Jurkat, Clone E6-1 (cell line): ENCODE data around the gene VAV3.
A peak's percentile ranks its signal among the peaks of the same experiment; 100 is the strongest.
"Not testable (repeated sequence)": the region's sequence is repeated elsewhere in the genome, so short reads cannot be mapped to it uniquely, and the experiment has no call there.

Experiments
- DNase-seq: peaks from one replicate; pipeline ENCODE4 v3.0.0-alpha.2; 2011; ENCODE audit warnings: low read depth, low spot score
- H3K4me3 ChIP-seq: 2 replicates; pipeline ENCODE4 v1.5.1; 2011; ENCODE audit warnings: mild to moderate bottlenecking, low read length, control low read depth, moderate library complexity

Gene VAV3

DNA sequence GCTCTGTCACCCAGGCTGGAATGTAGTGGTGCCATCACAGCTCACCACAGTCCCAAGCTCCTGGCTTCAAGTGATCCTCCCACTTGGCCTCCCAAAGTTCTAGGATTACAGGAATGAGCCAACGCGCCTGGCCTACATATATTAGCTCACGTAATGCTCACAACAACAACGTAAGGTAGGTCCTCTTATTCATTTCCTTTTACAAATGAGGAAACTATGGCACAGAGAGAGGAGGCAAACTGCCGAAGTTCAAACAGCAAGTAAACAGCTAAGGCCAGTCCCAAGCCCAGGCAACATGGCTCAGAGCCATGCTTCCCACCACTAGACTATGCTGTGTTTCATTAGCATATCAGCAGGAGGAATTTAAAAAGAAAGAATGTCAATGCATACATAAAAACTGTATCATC lies 284.4 kb downstream of the VAV3 start:
- H3K4me3 ChIP-seq = no peak overlapping the region
- DNase-seq = no peak

DNA sequence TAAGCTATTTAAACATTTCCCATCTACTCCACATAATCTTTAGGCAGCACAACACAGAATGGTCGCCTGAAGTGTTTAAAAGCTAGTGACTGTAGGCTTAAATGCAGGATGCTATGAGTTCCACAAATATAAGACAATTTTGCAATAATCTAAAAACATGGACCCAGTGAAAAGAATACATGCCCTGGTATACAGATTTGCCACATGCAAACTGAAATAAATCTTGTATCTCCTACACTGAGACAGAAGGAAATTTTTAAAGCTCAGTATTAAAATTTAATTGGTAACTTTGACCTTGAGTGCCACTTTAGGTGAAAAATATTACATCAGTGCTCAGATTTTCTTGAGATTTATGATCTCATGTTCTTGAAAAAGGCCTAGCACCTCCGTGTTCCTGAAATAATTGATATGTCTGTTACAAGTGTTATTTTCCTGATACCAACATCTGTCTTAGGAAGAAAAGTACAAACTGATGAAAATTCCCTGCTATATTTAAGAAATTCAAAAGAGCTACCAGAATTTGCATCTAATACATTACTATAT lies 285.5 kb downstream of the VAV3 start:
- DNase-seq = no peak
- H3K4me3 ChIP-seq = no peak overlapping the region

DNA sequence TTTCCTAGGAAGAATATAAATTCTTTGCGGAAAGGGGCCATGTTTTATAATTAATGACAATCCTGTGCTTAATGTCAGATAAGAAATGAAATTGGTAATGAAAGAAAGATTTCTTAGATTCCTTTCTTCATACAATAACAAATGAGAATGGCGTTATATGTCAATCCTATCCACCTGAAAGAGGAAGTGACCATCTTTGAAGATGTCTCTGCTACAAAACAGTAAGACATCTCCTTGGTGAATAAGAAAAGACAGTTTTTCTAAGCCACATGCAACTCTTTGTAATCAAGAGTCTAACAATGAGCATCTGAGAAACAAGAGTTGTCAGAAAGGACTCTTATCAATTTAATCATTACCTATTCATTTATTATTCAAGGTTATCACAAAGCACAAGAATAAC lies 286.0 kb downstream of the VAV3 start:
- DNase-seq = no peak
- no peak overlapping the region for H3K4me3 ChIP-seq

DNA sequence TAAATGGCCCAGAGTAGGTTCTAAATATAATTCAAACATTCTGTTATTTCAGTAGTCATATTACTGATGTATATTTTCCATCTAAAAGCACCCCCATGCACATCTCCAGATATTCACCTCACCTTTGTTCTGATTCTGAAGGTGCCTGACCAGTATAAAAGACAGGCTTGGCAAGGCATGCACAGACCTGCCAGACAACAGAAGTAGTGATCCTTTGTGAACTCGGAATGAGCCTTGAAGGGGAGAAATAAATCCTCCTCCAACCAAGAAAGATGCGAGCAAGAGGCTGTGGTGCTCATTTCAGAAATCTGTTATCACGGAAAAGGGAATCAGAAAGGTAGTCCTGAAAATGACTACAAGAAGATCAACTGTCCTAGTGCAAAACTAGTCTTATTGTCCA lies 287.3 kb downstream of the VAV3 start:
- no peak for DNase-seq
- no peak overlapping the region for H3K4me3 ChIP-seq

DNA sequence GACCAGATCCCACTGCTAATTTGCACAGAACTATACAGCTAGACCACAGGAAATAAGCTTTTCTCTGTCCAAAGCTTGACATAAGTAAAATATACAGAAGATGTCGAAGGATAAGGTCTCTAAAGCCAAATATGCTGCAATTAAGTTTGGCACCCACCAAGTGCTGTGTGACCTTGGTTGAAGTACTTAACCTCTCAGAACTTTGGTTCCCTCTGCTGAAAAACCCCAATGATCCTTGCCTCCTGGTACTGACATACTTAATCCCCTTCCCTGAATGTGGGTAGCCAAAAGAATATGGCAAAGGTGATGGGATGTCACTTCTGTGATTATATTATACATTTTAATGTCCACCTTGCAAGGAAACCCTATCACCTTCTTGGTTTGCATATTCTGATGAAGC lies 290.5 kb downstream of the VAV3 start:
- DNase-seq = no peak
- H3K4me3 ChIP-seq = no peak overlapping the region

DNA sequence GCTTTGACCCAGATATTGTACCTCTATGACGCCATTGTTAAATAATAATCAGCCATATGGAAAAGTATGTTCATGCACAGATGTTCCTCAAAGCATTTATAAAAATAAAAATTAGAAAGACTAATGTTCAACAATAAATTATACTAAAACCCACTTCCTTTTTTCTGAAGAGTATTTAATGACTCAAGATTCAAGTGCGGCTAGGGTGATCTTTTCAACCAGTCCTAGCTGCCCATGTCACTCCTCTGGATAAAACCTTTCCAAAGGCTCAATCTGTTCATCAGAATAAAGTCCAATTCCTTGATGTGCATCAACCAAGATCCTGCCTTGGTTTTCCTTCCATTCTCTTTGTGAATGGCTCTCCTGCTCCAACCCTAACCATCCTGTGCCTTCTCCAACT lies 292.0 kb downstream of the VAV3 start:
- H3K4me3 ChIP-seq = no peak overlapping the region
- DNase-seq = no peak

DNA sequence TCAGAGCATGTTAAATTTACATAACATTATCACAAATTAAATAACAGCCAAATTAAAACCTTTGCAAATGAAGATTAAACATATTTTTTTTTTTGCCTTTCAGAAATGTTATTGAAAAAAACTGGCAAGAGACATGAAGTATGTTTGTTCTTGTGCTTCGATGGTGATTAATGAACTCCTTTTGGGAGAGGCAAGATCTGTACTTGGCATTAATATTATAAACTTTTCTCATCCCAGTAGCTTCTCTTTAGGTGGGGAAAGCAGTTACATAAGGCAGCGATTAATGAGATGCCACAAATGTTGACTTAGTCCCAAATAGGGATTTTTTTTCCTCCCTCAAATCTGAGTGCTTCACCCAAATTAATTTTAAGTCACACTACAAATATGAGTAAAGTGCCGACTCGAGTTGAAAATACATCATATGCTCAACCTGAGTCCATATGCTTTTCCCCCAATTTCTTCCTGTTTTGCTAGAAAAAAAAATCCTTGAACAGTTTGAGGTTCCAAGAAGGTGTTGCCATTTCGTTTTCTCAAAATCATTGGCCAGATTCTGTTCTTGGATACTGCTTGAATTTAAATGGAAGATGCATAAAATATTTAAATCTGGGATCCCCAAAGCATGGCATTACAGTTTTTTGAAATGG lies 294.5 kb downstream of the VAV3 start:
- DNase-seq = no peak
- no peak overlapping the region for H3K4me3 ChIP-seq

DNA sequence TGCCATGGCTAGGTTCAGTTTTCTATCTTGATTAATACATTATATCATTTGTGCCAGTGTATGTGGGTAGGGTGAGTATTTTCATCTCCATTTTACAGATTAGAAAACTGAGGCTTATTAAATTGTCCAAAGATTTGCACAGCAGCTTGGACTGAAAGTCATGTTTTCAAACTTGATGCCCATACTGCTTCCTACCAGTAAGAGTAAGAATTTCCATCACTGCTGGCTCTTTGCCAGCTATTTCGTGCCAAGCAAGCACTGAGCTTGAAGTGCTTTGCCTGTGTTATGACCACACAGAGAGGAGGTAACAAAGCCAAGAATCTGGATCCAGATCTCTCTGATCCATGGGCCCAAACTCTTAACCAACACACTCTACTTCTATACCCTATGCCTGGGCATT lies 295.0 kb downstream of the VAV3 start:
- H3K4me3 ChIP-seq = no peak overlapping the region
- DNase-seq = no peak

DNA sequence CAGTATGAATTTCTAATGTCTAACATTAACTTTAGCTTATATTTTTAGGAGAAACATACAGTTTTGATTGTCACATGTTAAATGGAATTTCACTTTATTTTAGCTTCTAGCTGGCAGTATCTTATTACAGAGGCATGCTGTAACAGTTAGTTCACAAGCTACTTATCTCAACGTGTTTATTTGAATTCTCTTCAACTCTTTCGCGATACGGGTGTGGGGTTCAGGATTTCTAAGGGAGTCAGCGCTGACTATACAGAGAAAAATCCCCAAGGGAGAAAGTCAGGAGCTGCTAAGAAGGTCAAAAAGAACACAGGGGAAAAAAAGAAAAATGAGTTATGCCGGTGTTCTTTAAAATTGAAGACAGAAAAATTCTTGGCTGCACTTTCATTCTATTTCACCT lies 296.2 kb downstream of the VAV3 start:
- no peak overlapping the region for H3K4me3 ChIP-seq
- DNase-seq = no peak

DNA sequence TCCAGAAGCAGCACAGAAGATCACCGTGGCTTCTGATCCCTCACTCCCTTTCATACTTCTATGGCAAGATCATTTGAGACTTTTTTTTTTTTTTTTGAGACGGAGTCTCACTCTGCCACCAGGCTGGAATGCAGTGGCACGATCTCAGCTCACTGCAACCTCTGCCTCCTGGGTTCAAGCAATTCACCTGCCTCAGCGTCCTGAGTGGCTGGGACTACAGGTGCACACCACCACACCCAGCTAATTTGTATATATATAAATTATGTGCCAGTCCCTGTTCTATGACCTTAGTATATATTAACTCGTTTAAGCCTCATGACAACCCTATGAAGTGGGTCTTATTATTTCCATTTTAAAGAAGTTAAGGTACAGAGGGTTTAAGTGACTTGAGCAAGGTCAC lies 298.5 kb downstream of the VAV3 start:
- no peak for DNase-seq
- H3K4me3 ChIP-seq = no peak overlapping the region

DNA sequence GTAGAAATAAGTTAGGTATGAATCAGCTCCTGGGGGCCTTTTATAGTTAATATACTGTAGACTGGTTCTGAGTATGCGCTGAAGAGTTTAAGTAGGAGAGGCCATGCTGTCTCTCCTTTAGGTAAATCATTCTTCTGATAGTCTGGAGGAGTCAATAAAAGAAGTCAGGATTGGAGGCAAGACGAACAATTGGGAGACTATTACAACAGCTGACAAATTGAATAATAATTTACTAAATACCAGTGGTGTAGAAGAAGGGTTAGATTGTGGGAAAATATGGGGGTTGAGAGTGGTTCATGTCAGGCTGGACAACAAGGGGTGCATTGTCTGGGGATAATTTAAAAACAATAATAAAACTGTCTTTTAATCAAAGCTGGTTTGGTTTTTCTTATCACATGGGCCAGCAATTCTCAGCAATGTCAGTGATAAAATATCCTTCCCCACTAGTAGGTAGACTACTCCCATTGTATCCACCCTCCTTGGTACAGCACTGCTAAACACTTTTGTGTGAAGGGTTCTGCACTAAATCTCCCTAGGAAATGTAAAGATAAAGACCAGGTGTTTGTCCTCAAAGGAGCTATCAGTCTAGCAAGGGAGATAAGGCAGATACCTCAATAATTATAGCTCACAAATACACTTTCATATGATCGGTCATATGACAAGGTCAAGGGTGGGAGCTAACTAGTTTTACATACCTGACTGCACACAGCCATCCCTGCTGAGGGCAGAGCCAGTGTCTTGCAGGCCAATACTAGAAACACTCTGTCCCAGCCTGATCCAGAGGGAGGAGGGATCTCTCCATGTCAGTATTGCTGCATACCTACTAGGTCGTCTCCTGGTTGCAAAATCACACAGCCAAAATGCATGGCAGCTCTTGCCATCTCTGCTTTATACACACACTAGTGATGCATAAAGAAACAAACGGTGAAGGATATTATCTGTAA lies 299.7 kb downstream of the VAV3 start:
- no peak for DNase-seq
- H3K4me3 ChIP-seq = no peak overlapping the region

DNA sequence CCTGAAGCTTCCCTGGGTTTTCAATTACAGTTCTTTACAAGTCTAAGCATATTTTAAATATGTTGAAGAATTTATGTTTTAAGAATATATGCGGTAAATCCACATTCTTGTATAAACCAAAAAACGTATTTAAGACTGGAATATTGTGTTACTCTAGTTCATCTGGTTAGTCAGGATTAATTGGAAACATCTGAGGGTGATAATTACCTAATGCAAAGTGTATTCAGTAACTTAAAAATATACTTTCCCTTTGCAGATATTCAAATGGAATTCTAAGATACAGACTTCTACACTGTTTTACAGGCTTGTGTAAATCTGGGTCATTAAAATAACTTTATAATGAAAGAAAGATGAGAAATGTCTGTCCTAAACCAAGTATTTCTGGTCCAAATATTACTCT lies 302.0 kb downstream of the VAV3 start:
- no peak overlapping the region for H3K4me3 ChIP-seq

DNA sequence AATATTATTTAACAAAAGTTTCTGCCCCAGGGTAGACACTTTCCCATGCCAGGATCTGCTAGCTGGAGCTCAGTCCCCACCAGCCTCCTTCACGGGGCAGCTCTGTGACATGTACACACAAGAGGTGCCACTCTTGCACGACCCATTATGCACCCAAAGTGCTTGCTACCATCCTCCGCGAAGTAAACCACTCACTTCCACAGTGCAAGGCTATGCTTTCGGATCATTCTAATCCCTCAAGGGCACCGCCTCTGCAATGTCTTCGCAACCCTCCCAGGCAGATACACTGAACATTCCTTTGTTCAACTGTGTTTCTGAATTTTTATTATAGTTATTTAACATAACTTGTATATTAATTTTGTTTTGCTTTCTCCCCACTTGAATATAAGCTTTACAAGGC lies 303.8 kb downstream of the VAV3 start:
- H3K4me3 ChIP-seq = no peak overlapping the region
- no peak for DNase-seq

More for the DNA sequence above, 302.0 kb downstream of the VAV3 start:
- DNase-seq = no peak

DNA sequence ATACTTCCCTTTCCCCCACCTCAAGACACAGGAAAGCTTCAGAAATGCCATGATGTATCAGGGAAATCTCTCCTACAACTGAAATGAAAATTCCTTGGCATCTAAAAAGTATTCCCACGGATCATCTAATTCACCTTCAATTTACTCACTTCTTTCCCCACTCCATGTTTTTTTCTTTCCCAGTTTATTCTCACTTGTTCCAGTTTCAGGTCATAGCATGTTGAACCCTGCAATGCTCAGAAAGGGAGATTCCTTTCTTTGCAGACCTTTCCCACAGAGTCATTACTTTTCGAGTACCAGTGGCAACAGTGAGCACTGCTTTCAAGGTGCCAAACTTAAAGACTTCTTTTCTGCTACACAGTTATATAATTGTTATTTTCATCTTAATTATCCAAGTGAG lies 305.0 kb downstream of the VAV3 start:
- no peak overlapping the region for H3K4me3 ChIP-seq
- no peak for DNase-seq

DNA sequence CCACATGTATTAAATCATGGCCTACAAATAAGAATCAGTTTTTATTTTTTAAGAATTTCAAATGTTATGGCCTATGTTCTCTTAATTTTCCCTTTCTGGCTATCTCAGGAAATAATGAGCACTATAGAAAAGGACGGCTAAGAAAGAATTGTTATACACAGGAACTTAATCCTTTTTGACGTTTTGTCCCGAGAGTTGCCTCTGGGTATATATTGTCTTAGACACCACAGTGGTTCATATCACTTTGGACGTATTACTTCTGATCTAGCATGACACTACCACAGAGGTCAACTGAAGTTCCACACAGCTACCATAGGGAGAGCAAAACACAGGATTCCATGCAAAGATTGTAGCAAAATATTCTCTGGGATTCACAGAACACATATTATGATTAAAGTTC lies 307.6 kb downstream of the VAV3 start:
- H3K4me3 ChIP-seq = no peak overlapping the region
- no peak for DNase-seq

DNA sequence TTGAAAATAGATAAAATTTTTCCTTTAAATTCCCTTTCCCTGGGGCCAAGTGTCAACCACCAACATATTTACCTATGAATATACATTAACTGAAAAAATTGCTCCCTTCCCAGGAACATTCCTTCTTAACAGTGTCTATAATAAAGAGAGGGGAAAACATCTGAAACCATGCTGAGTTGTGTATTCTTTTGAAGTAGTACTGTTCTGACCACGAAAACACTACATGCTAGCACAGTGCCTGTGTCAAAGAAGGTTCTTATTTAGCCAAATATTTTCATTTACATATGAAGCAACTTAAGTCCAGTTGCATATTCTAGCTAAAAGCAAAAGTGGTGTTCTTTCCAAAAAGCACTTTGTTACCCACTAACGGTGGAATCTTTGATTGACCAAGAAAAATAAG lies 311.2 kb downstream of the VAV3 start:
- DNase-seq = peak; percentile 14
- H3K4me3 ChIP-seq = no peak overlapping the region

DNA sequence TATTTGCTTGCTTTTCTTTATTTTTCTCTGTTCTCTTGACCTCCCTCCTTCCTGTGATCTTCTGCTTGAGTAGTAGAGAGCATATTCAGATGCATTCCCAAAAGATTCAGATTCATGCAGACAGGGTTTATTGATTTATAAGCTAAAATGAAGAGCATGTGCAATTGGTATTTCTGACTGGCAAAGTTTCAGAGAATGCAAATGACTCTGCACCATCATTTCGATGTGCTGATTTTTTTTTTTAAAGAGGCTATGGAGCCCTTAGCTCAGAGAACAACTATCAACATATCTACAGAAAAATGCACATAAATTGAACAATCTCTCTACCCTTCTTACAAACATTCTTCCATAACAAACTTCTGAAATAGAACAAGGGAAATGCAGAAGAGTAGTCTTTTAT lies 312.0 kb downstream of the VAV3 start:
- H3K4me3 ChIP-seq = no peak overlapping the region
- DNase-seq = no peak

DNA sequence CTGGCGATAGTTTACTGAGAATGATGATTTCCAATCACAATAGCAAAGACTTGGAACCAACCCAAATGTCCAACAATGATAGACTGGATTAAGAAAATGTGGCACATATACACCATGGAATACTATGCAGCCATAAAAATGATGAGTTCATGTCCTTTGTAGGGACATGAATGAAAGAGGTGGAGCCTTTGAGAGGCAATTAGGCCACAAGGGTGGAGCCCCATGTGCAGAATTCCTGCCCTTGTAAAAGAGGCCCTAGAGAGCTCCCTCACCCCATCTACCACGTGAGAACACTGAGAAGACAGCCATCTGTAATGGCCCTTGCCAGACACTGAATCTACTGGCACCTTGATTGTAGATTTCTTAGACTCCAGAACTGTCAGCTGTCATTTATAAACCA lies 314.2 kb downstream of the VAV3 start:
- not testable (repeated sequence) for H3K4me3 ChIP-seq, DNase-seq

DNA sequence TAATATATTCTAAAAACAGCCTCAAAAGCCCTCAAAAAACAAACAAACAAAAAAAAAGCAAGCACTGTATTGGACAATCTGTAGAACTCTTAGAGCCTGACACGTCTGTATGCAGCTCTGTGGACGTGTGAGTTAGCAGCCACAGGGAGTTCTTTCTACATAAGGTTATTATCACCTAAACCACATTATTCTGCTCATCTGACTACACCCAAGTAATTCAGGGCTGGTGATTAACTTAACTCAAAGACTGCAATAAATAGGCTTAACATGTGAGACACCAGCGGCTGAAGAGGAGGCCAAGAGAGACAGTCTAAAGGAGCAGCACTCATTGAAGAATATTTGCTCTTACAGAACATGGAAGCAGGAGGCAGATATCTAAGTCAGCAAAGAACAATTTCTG lies 316.0 kb downstream of the VAV3 start:
- no peak overlapping the region for H3K4me3 ChIP-seq
- no peak for DNase-seq

DNA sequence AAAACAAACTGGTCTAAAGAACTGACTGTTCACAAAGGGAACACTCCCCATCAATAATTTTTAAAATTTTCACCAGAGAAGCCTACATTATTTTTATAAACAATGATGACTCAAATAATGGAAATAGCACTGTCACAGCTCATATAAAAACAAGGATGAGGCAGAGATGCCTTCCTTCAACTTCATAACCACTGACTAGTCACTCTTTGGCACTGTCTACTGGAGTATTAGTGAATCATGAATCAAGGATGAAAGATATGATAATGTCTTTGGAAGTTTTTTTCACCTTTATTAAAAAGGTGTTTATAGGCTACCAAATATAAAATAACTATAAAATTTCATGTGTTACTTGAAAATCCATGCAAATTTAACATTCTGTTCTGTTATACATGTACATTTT lies 316.9 kb downstream of the VAV3 start:
- no peak overlapping the region for H3K4me3 ChIP-seq
- DNase-seq = no peak
